K562 (cell line): Measurements from ENCODE around the gene GJC2. TPM values are rescaled to one million over a fixed set of nuclear protein-coding genes. Genes with fewer than 3 reads are reported as not detected.

Experiments
- BHLHE40 ChIP-seq: IDR thresholded peaks from 2 replicates; pipeline ENCODE4 v1.6.1; 2011; ENCODE audit warnings: low read length, improper control_type of control experiment
- BRCA1 ChIP-seq, 2 experiments: fragments of 450-650 bp in 1 of 2; sonication (generic) in 1 of 2; formaldehyde crosslinking in 1 of 2; IDR thresholded peaks; 2 replicates each; pipeline versions ENCODE4 v1.5.0 to v1.6.1; 2017 to 2020; ENCODE audit warnings: mild to moderate bottlenecking in 1 of 2, missing genetic modification reagents in 1 of 2
- CTCF ChIP-seq, 3 experiments: IDR thresholded peaks in 2 of 3; conservative IDR thresholded peaks in 1 of 3; 2 replicates each; pipeline ENCODE4 v1.5.1; 2011 to 2012; ENCODE audit warnings: low read length in 3 of 3, mild to moderate bottlenecking in 3 of 3, control low read depth in 2 of 3, improper control_type of control experiment in 1 of 3, inconsistent platforms in 1 of 3, low read depth in 1 of 3, mixed read lengths in 1 of 3, moderate library complexity in 1 of 3; ENCODE audit not compliant: insufficient read depth in 2 of 3
- DNMT1 ChIP-seq: fragments of 450-650 bp; IDR thresholded peaks from 2 replicates; pipeline ENCODE4 v1.6.1; 2016; ENCODE audit warnings: antibody characterized with exemption, mild to moderate bottlenecking
- DPF2 ChIP-seq: fragments of 450-650 bp; IDR thresholded peaks from 2 replicates; pipeline ENCODE4 v1.6.1; 2016
- ESRRB ChIP-seq: fragments of 250-450 bp; sonication (Bioruptor Pico); IDR thresholded peaks from 2 replicates; pipeline ENCODE4 v1.5.0; 2020; ENCODE audit warnings: mild to moderate bottlenecking, moderate library complexity, borderline replicate concordance
- HDAC1 ChIP-seq, 2 experiments: fragments of 450-650 bp; IDR thresholded peaks; 2 replicates each; pipeline ENCODE4 v1.6.1; 2016 to 2017; ENCODE audit warnings: inconsistent platforms in 1 of 2, mild to moderate bottlenecking in 1 of 2, moderate library complexity in 1 of 2
- NUFIP1 ChIP-seq: fragments of 450-650 bp; IDR thresholded peaks from 2 replicates; pipeline ENCODE4 v1.6.1; 2018; ENCODE audit not compliant: partially characterized antibody
- RBM22 ChIP-seq: fragments of 200-400 bp; formaldehyde crosslinking; IDR thresholded peaks from 2 replicates; pipeline ENCODE4 v1.6.1; 2018; ENCODE audit warnings: low read length, low read depth; ENCODE audit not compliant: poor library complexity, severe bottlenecking
- SPI1 ChIP-seq: IDR thresholded peaks from 2 replicates; pipeline ENCODE4 v1.6.1; 2011; ENCODE audit warnings: low read depth, low read length, control low read depth, borderline replicate concordance
- ZNF561 ChIP-seq: fragments of 450-650 bp; formaldehyde crosslinking; conservative IDR thresholded peaks from 2 replicates; pipeline ENCODE4 v1.4.0; 2020; ENCODE audit warnings: mild to moderate bottlenecking, moderate library complexity
- polyA plus RNA-seq, 8 experiments: library from polyadenylated mRNA; depleted of rRNA in 4 of 8; stranded (reverse) in 5 of 8; unstranded in 3 of 8; fragments of >200 nt; fragmentation: Nextera tagmentation in 2 of 8; fragmentation: Illumina TruSeq in 1 of 8; extraction: Ambion mirVana in 2 of 8; extraction: Trizol in 1 of 8; gene quantifications; 2 replicates each; pipeline versions ENCODE4 v1.2.1 to v1.2.3, GENCODE V29; 2011 to 2014; ENCODE audit warnings: inconsistent platforms in 1 of 8, missing spikeins in 1 of 8
- total RNA-seq, 7 experiments: library from RNA; depleted of rRNA in 6 of 7; stranded (reverse); fragments of >200 nt in 6 of 7; fragmentation: Illumina TruSeq in 2 of 7; extraction: Trizol in 2 of 7; gene quantifications; 2 replicates each; pipeline versions ENCODE4 v1.2.1 to v1.2.3, GENCODE V29; 2011 to 2021; ENCODE audit warnings: low replicate concordance in 1 of 7

Gene GJC2
- total and polyA plus RNA-seq, 9 of the 15 experiments (the other 6 are each of a cell fraction or from before 2014, with no cell fraction given), result 0.03 to 0.62 (median 0.11) TPM; not detected in 2

GRCh38 chr1:228141226-228142044, 8.3 kb upstream of the GJC2 start (continued):
- no peak for TF ChIP-seq DNMT1
- no peak for TF ChIP-seq DPF2
- no peak for TF ChIP-seq RBM22
- TF ChIP-seq NUFIP1, result no peak
- no peak for TF ChIP-seq ESRRB (CRISPR knock-in tag)
- TF ChIP-seq ZNF561 (CRISPR knock-in tag), result no peak
- TF ChIP-seq BHLHE40, result no peak
- TF ChIP-seq HDAC1 (IDR thresholded peaks at IDR 0.05), result peak in 1 of 2 experiments; percentile 43; a peak in 1 of 4 replicates
- no peak for TF ChIP-seq CTCF (IDR thresholded peaks at IDR 0.05 in 2 of 3, conservative IDR thresholded peaks at IDR 0.05 in 1 of 3; ENCODE audit: insufficient read depth in 2 of 3, low read depth in 1 of 3, low read length in 3 of 3)
- no peak for TF ChIP-seq SPI1
- no peak for TF ChIP-seq BRCA1 (IDR thresholded peaks at IDR 0.05)
- TF ChIP-seq BRCA1 (CRISPR knock-in tag; IDR thresholded peaks at IDR 0.05), result 0 out of 2 replicates have a peak, but pooled peaks have one; percentile 41
